GM12878 (cell line): Measurements from ENCODE around the gene HPSE2. TPM values are rescaled to one million over a fixed set of nuclear protein-coding genes. Genes with fewer than 3 reads are reported as not detected.

Experiments used
- ATAC-seq: fragments of 200-7000 bp; cut with Tn5 transposase; 3 replicates; pipeline ENCODE4 v1.9.1; 2020; ENCODE audit warnings: mild to moderate bottlenecking, moderate library complexity
- BruUV-seq: library from RNA; stranded (reverse); fragments of 400-500 nt; replicated peaks from 2 replicates; lab custom pipeline; 2021; lab: Mats Ljungman, UMichigan
- CTCF ChIA-PET: fragments of 300-600 bp; sonication (Branson Sonifier 250); formaldehyde crosslinking; extraction: SDS; loops from one replicate; lab custom pipeline; 2021; ENCODE audit warnings: inconsistent platforms; lab: Yijun Ruan, JAX
- POLR2A ChIA-PET: fragments of 350-600 bp; formaldehyde crosslinking; extraction: SDS; loops from one replicate; lab custom pipeline; 2021; ENCODE audit warnings: inconsistent platforms; lab: Charles Lee
- RAD21 ChIA-PET: fragments of 300-600 bp; sonication (Branson Sonifier 250); formaldehyde crosslinking; loops from one replicate; lab custom pipeline; 2023; ENCODE audit warnings: antibody characterized with exemption; ENCODE audit not compliant: unreplicated experiment; lab: Charles Lee
- SMC1A ChIA-PET: fragments of 300-600 bp; sonication (Branson Sonifier 250); formaldehyde crosslinking; loops from one replicate; lab custom pipeline; 2023; ENCODE audit not compliant: unreplicated experiment, uncharacterized antibody; lab: Charles Lee
- DNase-seq: peaks from one replicate; pipeline ENCODE4 v3.0.0-alpha.2; 2011; ENCODE audit warnings: low read depth, low spot score
- FAIRE-seq: peaks from 3 replicates; lab custom pipeline; 2011; peaks lifted over from hg19 to GRCh38; lab: Jason Lieb, UNC
- H2AFZ ChIP-seq: 2 replicates; pipeline ENCODE4 v1.6.0; 2011; ENCODE audit warnings: low read depth, low read length, control low read depth; ENCODE audit not compliant: control insufficient read depth
- H3K27ac ChIP-seq: 2 replicates; pipeline ENCODE4 v1.5.1; 2011; ENCODE audit warnings: control low read depth; ENCODE audit not compliant: control insufficient read depth, insufficient read depth
- H3K27me3 ChIP-seq, 2 experiments: replicated peaks in 1 of 2; 2 replicates each; pipeline versions ENCODE4 v1.6.0 to v1.6.1; 2011; ENCODE audit warnings: low read length in 1 of 2; ENCODE audit not compliant: control insufficient read depth in 2 of 2, insufficient read depth in 2 of 2
- H3K36me3 ChIP-seq, 2 experiments: 2 replicates each; pipeline ENCODE4 v1.5.1; 2011; ENCODE audit warnings: low read length in 1 of 2; ENCODE audit not compliant: control insufficient read depth in 2 of 2, insufficient read depth in 2 of 2
- H3K4me1 ChIP-seq: 2 replicates; pipeline ENCODE4 v1.6.1; 2011; ENCODE audit warnings: mild to moderate bottlenecking, low read length, moderate library complexity, mixed read lengths; ENCODE audit not compliant: control insufficient read depth, insufficient read depth
- H3K4me2 ChIP-seq: 2 replicates; pipeline ENCODE4 v1.6.0; 2011; ENCODE audit warnings: control low read depth; ENCODE audit not compliant: control insufficient read depth, insufficient read depth
- H3K4me3 ChIP-seq: fragments of 200-600 bp; sonication (generic); 2 replicates; pipeline ENCODE4 v1.5.1; 2016
- H3K79me2 ChIP-seq: 2 replicates; pipeline ENCODE4 v1.6.0; 2011; ENCODE audit warnings: low read length; ENCODE audit not compliant: control insufficient read depth, insufficient read depth
- H3K9ac ChIP-seq: 2 replicates; pipeline ENCODE4 v1.8.0; 2011; ENCODE audit warnings: low read length, control low read depth, mixed read lengths; ENCODE audit not compliant: control insufficient read depth, insufficient read depth
- H3K9me3 ChIP-seq: replicated peaks from 3 replicates; pipeline ENCODE4 v1.5.1; 2011; ENCODE audit warnings: mild to moderate bottlenecking, low read length; ENCODE audit not compliant: control insufficient read depth, insufficient read depth
- H4K20me1 ChIP-seq: 2 replicates; pipeline ENCODE4 v1.6.0; 2011; ENCODE audit not compliant: control insufficient read depth, insufficient read depth
- KLF5 ChIP-seq: fragments of 450-650 bp; IDR thresholded peaks from 2 replicates; pipeline ENCODE4 v1.6.1; 2014; ENCODE audit warnings: mild to moderate bottlenecking; ENCODE audit not compliant: partially characterized antibody
- MTA3 ChIP-seq: IDR thresholded peaks from 2 replicates; pipeline ENCODE4 v1.6.1; 2012; ENCODE audit warnings: low read length, inconsistent platforms, borderline replicate concordance
- SPI1 ChIP-seq: IDR thresholded peaks from 2 replicates; pipeline ENCODE4 v1.6.1; 2011; ENCODE audit warnings: low read depth, mild to moderate bottlenecking, low read length, moderate library complexity, borderline replicate concordance; ENCODE audit not compliant: insufficient read depth
- STAT3 ChIP-seq: IDR thresholded peaks from 2 replicates; pipeline ENCODE4 v1.6.1; 2011; ENCODE audit warnings: low read depth, low read length, improper control_type of control experiment
- ZNF274 ChIP-seq: IDR thresholded peaks from one replicate; pipeline ENCODE4 v1.8.0; 2011; ENCODE audit not compliant: insufficient read length, insufficient read depth
- ZNF622 ChIP-seq: fragments of 450-650 bp; IDR thresholded peaks from 2 replicates; pipeline ENCODE4 v1.6.1; 2017; ENCODE audit warnings: mild to moderate bottlenecking, inconsistent platforms
- WGBS: methylation state at CpG from one replicate; pipeline ENCODE4 v1.1.6; 2016; ENCODE audit warnings: low lambda C conversion rate; ENCODE audit not compliant: insufficient replicate concordance, insufficient coverage; ENCODE audit errors: missing lambda C conversion rate; 5-methylcytosine and 5-hydroxymethylcytosine counted together
- in situ Hi-C: fragments of 300-500 bp; cut with MboI; formaldehyde crosslinking; loops from 9 replicates; pipeline ENCODE4 v1.14.3; 2018; ENCODE audit warnings: mixed read lengths
- intact Hi-C: fragments of 100-400 bp; cut with micrococcal nuclease; formaldehyde crosslinking; loops from one replicate; pipeline ENCODE4 v1.14.2; 2022; ENCODE audit not compliant: unreplicated experiment
- polyA plus RNA-seq, 11 experiments: library from polyadenylated mRNA; depleted of rRNA in 4 of 11; unstranded in 6 of 11; stranded (reverse) in 5 of 11; fragments of >200 nt; fragmentation: Nextera tagmentation in 4 of 11; fragmentation: Illumina TruSeq in 1 of 11; extraction: Ambion mirVana in 4 of 11; extraction: Trizol in 1 of 11; gene quantifications; 1 replicate in 1 of 11; 2 replicates in 10 of 11; pipeline versions ENCODE4 v1.2.1 to v1.2.3, GENCODE V29; 2011 to 2016; ENCODE audit warnings: inconsistent platforms in 2 of 11, missing spikeins in 2 of 11, low read depth in 1 of 11
- total RNA-seq, 4 experiments: library from RNA; depleted of rRNA in 3 of 4; stranded (reverse); fragments of >200 nt in 3 of 4; fragmentation: Illumina TruSeq in 1 of 4; extraction: Trizol in 1 of 4; gene quantifications; 2 replicates each; pipeline versions ENCODE4 v1.2.1 to v1.2.3, GENCODE V29; 2013 to 2021
- TF ChIP-seq, protein P1 (sequence below): fragments of 450-650 bp; formaldehyde crosslinking; IDR thresholded peaks from 2 replicates; pipeline ENCODE4 v1.4.0; 2022; ENCODE audit warnings: mild to moderate bottlenecking, moderate library complexity
- TF ChIP-seq, protein P2 (sequence below): IDR thresholded peaks from 2 replicates; pipeline ENCODE4 v1.6.1; 2011; ENCODE audit warnings: low read depth, low read length, improper control_type of control experiment, borderline replicate concordance

The HPSE2 gene
- total and polyA plus RNA-seq, 10 of the 15 experiments (the other 5 are each of a cell fraction or from before 2014, with no cell fraction given) = 0.06 TPM; not detected in 9

DNA sequence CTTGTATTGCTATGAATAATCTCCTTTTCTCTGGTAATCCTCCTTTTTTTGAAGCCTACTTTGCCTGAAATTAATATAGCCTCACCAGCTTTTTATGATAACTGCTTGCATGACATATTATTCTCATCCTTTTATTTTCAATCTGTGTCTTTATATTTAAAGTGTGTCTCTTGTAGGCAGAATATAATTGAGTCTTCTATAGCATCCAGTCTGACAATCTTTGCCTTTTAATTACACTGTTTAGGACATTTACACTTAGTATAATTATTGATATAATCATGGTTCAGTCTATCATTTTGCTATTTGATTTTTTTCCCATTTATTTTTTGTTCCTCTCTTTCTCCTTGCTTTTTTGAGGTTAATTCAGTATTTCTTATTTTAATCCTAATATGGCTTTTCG, 548.0 kb downstream of the HPSE2 start (continued):
- TF ChIP-seq KLF5 = no peak
- no peak for TF ChIP-seq ZNF622

DNA sequence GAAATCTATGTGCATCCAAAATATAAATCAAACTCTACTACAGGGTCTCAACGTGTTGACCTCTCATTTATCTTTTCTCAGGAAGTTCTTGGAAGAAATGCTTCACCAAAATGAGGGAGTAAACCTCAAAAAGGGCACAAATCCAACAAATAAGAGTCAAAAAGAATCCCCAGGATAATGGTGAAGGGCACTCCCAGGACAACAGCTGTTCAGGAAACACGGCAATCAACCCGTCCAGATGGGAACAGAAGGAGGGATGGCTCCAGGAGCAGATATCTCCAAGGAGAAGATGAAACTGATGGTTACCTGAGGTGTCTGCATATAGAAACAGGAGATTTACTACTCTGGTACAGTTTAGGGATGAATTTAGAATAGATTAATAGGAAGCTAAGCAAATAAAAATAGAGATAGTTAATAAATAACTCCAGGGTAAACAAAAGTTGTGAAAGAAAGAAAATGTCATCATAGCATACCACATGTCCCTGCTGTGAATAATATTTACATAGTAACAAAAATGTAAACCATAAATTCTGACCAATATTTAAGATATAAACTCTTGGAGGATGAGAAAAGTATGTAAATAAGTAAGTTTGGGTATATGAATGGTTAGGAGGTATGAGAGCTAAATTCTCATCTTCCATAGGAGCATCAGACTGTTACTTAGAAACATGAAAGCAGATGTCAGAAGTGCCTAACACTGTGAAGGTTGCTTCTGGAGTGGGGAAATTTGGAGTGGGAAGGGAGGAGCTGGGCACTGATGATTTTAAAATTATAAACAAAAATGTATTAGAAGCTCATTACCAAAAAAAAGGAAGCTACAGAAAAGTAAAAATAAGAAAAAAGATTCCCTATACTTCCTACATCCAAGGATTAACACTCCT, 551.4 kb downstream of the HPSE2 start:
- Histone ChIP-seq H3K4me1 (no peaks in the 10 kb centered on the region), H3K9me3 (no peaks in the 10 kb centered on the region), H3K4me2 (no peak overlapping the region), H3K79me2 (no peaks in the 10 kb centered on the region), H3K27ac (no peak overlapping the region), H4K20me1 (no peaks in the 10 kb centered on the region), H2AFZ (no peak overlapping the region), H3K4me3 (no peak overlapping the region), H3K9ac (no peak overlapping the region), H3K36me3 (no peaks in the 10 kb centered on the region), H3K27me3 (no peaks in the 10 kb centered on the region; a peak in 2 of 4 replicates)
- intact Hi-C loops = no loop called here
- POLR2A ChIA-PET = no interaction called here
- WGBS = 1% methylated on average over 3 of the region's 3 CpGs
- DNase-seq = no peak
- ATAC-seq = no peak
- RAD21 ChIA-PET = interaction anchor here (0.6 kb wide), 1 partner anchor 162 kb away, joined by 3 read pairs; no protein-coding TSS in a partner anchor
- FAIRE-seq = no peak
- CTCF ChIA-PET = no interaction called here
- in situ Hi-C loops = no loop called here
- SMC1A ChIA-PET = no interaction called here
- TF ChIP-seq ZNF274 (no peak), MTA3 (no peak), STAT3 (no peak), SPI1 (no peak)
- TF ChIP-seq, protein P1, sequence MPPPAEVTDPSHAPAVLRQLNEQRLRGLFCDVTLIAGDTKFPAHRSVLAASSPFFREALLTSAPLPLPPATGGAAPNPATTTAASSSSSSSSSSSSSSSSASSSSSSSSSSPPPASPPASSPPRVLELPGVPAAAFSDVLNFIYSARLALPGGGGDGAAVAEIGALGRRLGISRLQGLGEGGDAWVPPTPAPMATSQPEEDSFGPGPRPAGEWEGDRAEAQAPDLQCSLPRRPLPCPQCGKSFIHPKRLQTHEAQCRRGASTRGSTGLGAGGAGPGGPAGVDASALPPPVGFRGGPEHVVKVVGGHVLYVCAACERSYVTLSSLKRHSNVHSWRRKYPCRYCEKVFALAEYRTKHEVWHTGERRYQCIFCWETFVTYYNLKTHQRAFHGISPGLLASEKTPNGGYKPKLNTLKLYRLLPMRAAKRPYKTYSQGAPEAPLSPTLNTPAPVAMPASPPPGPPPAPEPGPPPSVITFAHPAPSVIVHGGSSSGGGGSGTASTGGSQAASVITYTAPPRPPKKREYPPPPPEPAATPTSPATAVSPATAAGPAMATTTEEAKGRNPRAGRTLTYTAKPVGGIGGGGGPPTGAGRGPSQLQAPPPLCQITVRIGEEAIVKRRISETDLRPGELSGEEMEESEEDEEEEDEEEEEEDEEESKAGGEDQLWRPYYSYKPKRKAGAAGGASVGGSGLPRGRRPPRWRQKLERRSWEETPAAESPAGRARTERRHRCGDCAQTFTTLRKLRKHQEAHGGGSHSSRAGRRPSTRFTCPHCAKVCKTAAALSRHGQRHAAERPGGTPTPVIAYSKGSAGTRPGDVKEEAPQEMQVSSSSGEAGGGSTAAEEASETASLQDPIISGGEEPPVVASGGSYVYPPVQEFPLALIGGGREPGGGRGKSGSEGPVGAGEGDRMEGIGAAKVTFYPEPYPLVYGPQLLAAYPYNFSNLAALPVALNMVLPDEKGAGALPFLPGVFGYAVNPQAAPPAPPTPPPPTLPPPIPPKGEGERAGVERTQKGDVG (CRISPR knock-in tag) = no peak
- TF ChIP-seq, protein P2, sequence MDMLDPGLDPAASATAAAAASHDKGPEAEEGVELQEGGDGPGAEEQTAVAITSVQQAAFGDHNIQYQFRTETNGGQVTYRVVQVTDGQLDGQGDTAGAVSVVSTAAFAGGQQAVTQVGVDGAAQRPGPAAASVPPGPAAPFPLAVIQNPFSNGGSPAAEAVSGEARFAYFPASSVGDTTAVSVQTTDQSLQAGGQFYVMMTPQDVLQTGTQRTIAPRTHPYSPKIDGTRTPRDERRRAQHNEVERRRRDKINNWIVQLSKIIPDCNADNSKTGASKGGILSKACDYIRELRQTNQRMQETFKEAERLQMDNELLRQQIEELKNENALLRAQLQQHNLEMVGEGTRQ = no peak
- TF ChIP-seq, all 136 proteins: peak for 0
- BruUV-seq = no TSS peak
